HG03066 (cell line): Measurements from ENCODE around the gene ARL9.

Experiments used
- ATAC-seq: cut with Tn5 transposase; IDR thresholded peaks from one replicate; pipeline ENCODE4 v1.9.1; 2021; ENCODE audit warnings: low read depth; ENCODE audit not compliant: unreplicated experiment

ARL9 gene

DNA sequence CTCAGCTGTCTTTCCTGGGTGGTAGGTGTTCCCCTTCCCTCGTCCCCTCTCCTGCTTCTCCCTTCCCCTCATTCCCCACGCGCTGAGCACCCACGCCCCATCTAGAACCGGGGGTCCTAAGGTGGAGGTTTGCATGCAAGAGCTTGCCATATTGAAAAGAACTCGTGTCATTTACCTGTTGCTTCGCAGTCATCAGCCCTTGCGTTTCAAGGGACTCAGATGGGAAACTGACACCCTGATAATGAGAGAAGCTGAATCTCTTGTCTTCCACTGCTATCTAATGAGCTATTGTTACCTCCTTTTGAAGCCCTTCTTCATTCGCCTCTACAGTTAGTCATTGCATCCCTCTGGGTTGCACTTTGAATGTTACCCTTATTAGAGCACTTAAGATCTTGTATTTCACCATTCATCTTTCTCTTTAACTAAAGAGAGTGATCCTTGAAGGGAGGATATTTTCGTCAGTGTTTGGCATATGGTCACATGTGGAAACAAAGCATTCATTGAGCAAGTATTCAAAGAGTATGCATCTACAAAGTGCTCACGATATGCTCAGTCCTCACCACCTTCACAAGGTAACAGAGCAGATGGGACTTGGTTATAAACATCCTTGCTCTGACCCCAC, 25.7 kb downstream of the ARL9 start:
- no peak for ATAC-seq

DNA sequence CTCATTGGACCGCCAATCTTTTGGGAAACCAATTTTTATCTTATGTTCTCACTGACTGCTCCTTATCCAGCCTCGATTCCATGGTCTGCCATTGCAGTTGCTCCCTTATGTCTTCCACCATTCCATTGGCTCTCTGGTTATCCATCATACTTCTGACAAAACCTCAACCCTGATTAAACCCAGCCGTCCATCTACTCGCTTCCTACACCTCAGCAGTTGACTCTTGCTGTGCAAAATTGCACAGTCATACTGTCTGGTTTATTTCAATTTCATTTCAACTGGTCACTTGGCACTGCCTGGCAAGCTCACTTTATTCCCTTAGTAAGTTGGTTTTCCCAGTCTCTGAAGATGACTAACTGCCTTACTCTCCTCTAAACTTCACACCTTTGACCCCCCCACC, 26.2 kb downstream of the ARL9 start:
- ATAC-seq, result no peak

DNA sequence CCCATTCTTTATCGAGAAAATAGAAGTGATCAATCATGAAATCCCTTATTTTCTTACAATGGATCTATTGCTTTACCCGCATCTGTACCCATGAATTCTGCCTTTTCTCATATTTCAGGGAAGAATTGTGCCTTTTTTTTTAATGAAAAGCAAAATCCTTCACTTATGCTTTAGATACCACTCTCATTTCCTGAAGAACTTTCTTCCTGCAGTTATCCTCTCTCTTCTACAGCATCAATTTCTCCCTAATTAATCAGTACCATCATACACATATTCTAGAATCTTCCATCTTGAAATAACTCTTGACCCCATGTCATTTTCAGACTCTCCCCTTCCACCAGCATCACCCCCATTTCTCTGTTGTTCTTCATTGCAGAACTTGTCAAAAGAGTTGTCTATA, 26.6 kb downstream of the ARL9 start:
- no peak for ATAC-seq

DNA sequence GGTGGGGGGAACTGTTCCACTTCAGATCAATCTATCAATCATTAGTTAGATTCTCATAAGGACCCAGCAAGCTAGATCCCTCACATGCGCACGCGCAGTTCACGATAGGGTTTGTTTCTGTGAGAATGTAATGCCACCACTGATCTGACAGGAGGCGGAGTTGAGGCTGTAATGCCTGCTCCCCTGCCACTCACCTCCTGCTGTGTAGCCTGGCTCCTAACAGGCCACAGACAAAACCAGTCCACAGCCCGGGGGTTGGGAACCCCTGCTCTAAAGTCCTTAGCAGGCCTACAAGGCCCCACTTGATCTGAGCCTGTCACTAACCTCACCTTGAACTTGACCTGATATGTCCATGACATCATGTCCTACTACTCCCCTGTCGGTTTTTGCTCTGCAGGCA, 30.3 kb downstream of the ARL9 start:
- ATAC-seq, result no peak

DNA sequence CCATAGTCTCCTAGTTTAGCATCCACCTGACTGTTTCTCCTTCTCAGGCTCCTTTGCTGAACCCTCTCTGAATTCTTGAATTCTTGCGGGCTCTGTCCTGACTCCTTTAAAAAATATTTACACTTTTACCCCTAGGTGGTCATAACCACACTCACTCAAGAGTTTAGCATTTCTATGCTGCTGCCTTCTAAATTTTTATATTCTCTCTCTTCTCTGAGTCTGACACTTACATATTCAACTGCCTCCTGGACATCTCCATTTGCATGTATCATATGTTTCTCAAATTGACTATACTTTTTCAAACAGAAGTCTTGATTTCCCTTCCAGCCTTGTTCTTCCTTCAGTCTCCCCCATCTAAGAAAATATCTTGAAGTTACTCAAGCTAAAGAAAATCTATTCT, 31.6 kb downstream of the ARL9 start:
- ATAC-seq, result no peak

DNA sequence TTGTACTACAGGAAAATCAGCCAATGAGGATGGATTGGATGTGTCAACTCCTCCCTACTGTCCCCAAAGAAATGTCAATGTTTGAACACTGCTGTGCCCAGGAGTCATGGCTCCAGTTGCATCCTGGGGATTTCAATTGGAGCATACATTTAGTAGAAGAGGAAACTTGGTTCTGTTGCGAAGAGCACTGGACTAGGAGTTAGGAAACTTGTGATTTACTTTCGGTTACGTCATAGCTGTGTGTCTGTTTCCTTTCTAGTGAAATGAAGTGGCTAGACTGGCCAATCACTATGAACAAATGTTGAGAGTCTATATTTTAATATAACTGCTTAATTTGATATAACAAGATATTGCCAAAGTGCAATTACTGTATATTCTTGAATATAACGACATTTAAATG, 35.2 kb downstream of the ARL9 start:
- no peak for ATAC-seq

DNA sequence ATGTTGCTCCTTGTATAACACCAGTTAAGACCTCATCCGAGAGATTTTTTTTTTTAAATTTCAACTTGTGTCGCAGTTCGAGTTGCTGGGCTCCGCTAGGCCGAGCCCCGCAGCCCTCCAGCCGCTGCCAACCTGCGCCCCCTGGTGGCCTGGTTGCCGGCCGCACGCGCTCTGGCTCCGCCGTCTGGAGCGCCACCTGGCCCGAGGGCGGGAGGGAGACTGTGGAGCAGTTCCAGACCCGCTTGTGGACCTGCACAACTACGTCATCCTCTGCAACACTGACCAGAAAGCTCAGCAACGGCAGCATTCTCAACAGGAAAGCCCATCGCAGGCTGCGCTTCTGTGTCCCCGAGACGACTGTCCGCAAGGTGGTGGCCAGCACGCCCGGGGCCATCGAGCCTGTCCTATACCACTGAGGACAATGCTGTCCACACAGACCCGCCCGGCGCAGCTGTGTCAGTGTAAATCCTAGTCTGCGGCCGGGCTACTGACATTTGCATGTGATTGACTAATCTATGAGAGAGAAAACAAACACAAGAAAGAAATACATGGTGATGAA, 39.1 kb downstream of the ARL9 start:
- ATAC-seq, result peak; percentile 97

DNA sequence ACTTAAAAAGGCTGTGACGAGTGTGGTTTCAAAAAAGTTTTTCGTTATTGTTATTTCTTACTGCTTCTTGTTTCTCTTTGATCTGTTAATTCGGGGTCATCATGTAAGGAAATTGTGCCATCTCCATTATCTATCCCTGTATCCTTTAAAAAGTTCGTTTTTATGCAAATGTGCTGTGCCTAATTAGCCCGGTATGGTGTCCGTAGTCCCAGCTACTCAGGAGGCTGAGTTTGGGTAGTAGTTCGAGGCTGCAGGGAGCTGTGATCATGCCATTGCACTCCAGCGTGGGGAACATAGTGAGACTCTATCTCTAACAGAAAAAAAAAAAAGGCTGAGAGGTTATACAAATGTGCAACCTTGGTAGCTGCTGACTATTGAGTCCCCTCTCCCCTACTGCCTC, 45.1 kb downstream of the ARL9 start:
- no peak for ATAC-seq

DNA sequence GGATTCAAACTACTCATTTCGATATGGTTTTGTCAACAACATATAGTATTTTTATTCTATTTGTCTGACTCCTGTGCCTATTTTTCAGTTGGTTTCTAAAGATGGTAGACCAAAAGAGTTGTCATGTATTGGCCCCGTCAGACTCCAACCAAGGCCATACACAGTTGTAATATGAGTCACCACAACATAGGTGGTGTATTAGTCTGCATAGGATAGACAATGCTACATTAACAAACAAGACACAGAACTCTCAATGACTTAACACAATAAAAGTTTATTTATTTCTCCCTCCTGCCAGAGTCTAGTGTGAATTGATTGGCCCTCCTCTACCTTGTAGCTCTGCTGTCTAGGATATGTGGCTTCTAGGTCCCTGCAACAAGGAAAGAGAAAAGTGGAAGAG, 45.9 kb downstream of the ARL9 start:
- ATAC-seq, result no peak

DNA sequence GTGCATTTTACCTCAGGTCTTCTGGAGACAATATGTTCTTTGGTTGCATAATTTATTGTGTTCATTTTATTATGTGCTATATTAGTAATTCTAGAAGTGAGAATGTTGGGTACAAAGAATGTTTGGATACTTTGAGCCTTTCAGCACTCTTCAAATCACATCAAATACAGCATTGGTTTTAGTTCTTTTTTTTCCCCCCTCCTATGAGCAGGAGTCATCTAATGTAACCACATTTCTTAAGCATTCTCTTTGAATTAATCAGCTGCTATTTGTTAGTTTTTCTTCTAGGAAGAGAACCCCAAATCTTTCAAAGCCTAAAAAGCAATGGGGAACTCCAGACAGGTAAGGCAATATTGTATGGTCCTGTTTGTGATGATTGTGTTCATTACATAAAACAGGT, 46.7 kb downstream of the ARL9 start:
- no peak for ATAC-seq

DNA sequence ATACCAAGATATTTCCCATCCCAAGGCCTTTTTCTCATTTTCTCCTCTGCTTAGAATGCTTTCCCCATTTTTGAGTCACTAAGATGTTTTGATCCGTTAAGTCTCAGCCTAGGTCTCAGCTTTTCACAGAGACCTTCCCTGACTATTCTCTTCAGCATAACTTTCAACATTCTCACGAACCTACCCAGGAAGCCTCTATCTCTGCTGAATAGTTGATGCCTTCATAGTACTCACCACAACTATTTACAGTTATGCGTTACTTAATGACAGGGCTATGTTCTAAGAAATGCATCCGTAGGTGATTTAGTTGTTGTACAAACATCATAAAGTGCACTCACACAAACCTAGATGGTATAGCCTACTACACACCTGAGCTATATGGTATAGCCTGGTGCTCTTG, 64.5 kb downstream of the ARL9 start:
- no peak for ATAC-seq
